ENCODE measurements around the gene HSPA4.
"Not testable (repeated sequence)": the region's sequence is repeated elsewhere in the genome, so short reads cannot be mapped to it uniquely, and the experiment has no call there.

The HSPA4 gene

DNA sequence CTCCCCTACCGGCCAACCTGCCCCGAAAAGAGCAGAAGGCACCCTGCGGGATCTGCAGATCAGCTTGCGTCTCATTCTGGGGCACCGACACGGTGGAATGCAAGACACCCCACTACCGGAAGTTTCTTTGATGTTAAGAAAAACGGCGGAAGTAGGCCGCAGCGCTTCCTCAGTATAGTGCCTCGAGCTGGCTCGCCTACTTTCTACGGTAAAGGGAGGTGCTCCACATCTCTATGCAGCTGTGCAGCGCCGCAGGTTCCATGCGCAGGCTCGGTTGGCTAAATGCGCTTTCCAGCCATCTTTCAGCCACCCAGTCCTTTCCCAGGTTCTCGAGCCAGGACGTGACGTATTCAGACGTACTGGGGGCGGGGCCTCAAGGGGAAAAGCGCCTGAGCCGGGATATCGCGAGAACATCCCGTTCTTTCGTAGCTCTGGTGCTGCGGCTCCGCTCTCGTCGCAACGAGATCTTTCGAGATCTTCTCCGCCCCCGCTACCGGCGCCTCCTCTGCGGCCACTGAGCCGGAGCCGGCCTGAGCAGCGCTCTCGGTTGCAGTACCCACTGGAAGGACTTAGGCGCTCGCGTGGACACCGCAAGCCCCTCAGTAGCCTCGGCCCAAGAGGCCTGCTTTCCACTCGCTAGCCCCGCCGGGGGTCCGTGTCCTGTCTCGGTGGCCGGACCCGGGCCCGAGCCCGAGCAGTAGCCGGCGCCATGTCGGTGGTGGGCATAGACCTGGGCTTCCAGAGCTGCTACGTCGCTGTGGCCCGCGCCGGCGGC, at the start of gene HSPA4:
Gene HSPA4, plus strand, starts transcription at position 472 of the 775 bp plus-strand sequence. Its CDS starts 238 bp downstream, at position 710.
- TF ChIP-seq, protein P1, sequence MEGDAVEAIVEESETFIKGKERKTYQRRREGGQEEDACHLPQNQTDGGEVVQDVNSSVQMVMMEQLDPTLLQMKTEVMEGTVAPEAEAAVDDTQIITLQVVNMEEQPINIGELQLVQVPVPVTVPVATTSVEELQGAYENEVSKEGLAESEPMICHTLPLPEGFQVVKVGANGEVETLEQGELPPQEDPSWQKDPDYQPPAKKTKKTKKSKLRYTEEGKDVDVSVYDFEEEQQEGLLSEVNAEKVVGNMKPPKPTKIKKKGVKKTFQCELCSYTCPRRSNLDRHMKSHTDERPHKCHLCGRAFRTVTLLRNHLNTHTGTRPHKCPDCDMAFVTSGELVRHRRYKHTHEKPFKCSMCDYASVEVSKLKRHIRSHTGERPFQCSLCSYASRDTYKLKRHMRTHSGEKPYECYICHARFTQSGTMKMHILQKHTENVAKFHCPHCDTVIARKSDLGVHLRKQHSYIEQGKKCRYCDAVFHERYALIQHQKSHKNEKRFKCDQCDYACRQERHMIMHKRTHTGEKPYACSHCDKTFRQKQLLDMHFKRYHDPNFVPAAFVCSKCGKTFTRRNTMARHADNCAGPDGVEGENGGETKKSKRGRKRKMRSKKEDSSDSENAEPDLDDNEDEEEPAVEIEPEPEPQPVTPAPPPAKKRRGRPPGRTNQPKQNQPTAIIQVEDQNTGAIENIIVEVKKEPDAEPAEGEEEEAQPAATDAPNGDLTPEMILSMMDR (IDR thresholded peaks at IDR 0.05; ENCODE audit: unreplicated experiment in 3 of 3), result no peak
- Mint-ChIP-seq H3K4me3 (peak within 1 kb of the TSS; percentile 95 to 98 (median 96)), H3K36me3 (ENCODE audit: low read depth) (peaks cover 5% of the 10 kb centered on the region), H3K27ac (peak within 1 kb of the TSS; percentile 99 to 100 (median 100)), H3K4me1 (peaks cover 54% of the 10 kb centered on the region), H3K27me3 (ENCODE audit: low read depth) (no peaks in the 10 kb centered on the region), H3K9me3 (no peaks in the 10 kb centered on the region)

DNA sequence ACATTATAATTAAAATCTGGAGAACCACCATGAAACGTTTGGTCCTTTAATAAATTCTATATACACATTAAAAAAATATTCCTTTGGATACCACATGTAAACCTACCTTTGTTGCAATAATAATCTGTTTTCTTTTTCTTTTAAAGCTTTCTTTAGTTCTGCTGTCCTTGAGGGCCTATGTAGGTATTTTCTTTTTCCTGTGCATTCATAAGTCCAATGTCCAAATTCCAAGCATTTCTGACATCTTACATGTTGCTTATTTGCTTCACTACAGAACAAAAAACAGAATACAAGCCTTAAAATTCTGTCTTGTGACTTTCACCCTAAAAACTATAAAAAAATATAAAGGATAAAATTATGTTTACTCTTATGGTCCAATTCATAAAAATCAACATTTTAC, 45.2 kb upstream of the HSPA4 start:
- Mint-ChIP-seq H3K9me3 (peaks cover 4% of the 10 kb centered on the region), H3K4me1 (no peaks in the 10 kb centered on the region), H3K4me3 (no peak overlapping the region), H3K36me3 (ENCODE audit: low read depth) (peaks cover 49% of the 10 kb centered on the region), H3K27me3 (ENCODE audit: low read depth) (no peaks in the 10 kb centered on the region), H3K27ac (no peak overlapping the region)
- TF ChIP-seq, protein P1 (IDR thresholded peaks at IDR 0.05; ENCODE audit: unreplicated experiment in 3 of 3), result no peak

DNA sequence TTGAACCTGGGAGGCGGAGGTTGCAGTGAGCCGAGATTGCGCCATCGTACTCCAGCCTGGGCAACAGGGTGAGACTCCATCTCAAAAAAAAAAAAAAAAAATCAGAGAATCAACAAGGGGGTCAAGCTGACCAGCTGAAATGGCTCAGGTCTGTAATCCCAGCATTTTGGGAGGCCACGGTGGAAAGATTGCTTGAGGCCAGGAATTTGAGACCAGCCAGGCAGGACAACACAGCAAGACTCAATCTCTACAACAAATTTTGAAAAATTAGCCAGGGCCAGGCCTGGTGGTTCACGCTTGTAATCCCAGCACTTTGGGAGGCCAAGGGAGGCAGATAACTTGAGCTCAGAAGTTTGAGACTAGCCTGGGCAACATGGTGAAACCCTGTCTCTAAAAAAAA, 43.4 kb upstream of the HSPA4 start:
- peaks cover 47% of the 10 kb centered on the region for H3K36me3 Mint-ChIP-seq (ENCODE audit: low read depth)
- not testable (repeated sequence) for H3K4me1 Mint-ChIP-seq; H3K27ac Mint-ChIP-seq; H3K4me3 Mint-ChIP-seq; H3K9me3 Mint-ChIP-seq; H3K27me3 Mint-ChIP-seq (ENCODE audit: low read depth)

DNA sequence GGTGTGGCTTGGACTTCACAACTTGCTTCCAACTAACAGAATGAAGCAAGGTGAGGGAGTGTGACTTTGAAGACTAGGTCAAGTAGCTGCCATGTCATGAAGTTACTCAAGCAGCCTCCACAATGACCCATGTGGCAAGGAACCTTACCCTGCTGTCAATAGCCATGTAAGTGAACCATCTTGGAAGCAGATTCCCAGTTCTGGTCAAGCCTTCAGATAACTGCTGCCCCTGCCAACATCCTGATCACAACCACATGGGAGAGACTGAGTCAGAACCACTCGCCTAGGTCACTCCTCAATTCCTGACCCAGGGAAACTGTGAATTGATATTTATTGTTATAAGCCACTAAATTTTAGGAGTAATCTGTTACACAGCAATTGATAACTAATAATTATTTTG, 36.3 kb upstream of the HSPA4 start:
- peaks cover 40% of the 10 kb centered on the region for H3K36me3 Mint-ChIP-seq (ENCODE audit: low read depth)
- no peaks in the 10 kb centered on the region for H3K27me3 Mint-ChIP-seq (ENCODE audit: low read depth)
- no peak overlapping the region for H3K27ac Mint-ChIP-seq
- H3K4me3 Mint-ChIP-seq, result no peak overlapping the region
- TF ChIP-seq, protein P1 (IDR thresholded peaks at IDR 0.05; ENCODE audit: unreplicated experiment in 3 of 3), result no peak
- H3K4me1 Mint-ChIP-seq, result no peaks in the 10 kb centered on the region
- no peaks in the 10 kb centered on the region for H3K9me3 Mint-ChIP-seq

DNA sequence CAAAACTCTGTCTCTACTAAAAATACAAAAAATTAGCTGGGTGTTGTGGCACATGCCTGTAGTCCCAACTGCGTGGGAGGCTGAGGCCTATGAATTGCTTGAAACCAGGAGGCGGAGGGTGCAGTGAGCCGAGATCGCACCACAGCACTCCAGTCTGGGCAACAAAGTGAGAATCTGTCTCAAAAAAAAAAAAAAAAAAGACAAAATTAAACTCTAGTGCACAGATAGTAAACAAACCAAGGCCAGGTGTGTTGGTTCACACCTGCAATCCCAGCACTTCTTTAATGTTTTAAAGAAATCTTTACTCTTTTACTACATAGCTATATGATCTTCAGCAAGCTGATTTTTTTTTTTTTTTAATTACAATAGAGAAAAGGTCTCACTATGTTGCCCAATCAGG, 33.8 kb upstream of the HSPA4 start:
- TF ChIP-seq, protein P1 (IDR thresholded peaks at IDR 0.05; ENCODE audit: unreplicated experiment in 3 of 3), result no peak
- no peaks in the 10 kb centered on the region for H3K9me3 Mint-ChIP-seq
- no peaks in the 10 kb centered on the region for H3K27me3 Mint-ChIP-seq (ENCODE audit: low read depth)
- H3K4me3 Mint-ChIP-seq, result no peak overlapping the region
- no peak overlapping the region for H3K27ac Mint-ChIP-seq
- H3K4me1 Mint-ChIP-seq, result no peaks in the 10 kb centered on the region
- H3K36me3 Mint-ChIP-seq (ENCODE audit: low read depth), result peaks cover 43% of the 10 kb centered on the region

DNA sequence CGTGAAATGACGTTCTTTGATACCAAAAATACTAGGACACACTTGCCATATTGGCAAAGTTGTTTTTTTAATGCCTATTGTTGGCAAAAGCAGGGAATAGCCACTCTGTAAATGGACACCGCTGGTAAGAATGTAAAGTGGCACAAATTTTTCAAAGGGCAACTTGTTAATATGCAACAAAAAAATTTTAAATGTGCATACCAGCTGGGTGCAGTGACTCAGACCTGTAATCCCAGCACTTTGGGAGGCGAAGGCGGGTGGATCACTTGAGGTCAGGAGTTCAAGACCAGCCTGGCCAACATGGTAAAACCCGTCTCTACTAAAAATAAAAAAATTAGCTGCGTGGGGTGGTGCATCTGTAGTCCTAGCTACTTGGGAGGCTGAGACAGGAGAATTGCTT, 32.3 kb upstream of the HSPA4 start:
- not testable (repeated sequence) for H3K4me3 Mint-ChIP-seq; H3K27ac Mint-ChIP-seq; H3K4me1 Mint-ChIP-seq; H3K9me3 Mint-ChIP-seq; H3K27me3 Mint-ChIP-seq (ENCODE audit: low read depth)
- peaks cover 43% of the 10 kb centered on the region for H3K36me3 Mint-ChIP-seq (ENCODE audit: low read depth)

Measured in nephron (organoid).